Karpas-422 (cell line): ENCODE results near the gene SEPSECS. TPM values are rescaled to one million over a fixed set of nuclear protein-coding genes. Genes with fewer than 3 reads are reported as not detected.

Experiments used
- DNase-seq: peaks from one replicate; pipeline ENCODE4 v3.0.0-alpha.2; 2015
- H2AFZ ChIP-seq: fragments of 200-600 bp; sonication (generic); 2 replicates; pipeline ENCODE4 v1.6.1; 2014; ENCODE audit warnings: antibody characterized with exemption, low read length, mixed read lengths
- H3K27ac ChIP-seq: fragments of 200-600 bp; sonication (generic); 2 replicates; pipeline ENCODE4 v1.5.1; 2014; ENCODE audit warnings: mild to moderate bottlenecking, low read length, moderate library complexity
- H3K27me3 ChIP-seq: fragments of 200-600 bp; sonication (generic); 2 replicates; pipeline ENCODE4 v1.6.1; 2014; ENCODE audit warnings: low read length, mixed read lengths
- H3K36me3 ChIP-seq: fragments of 200-600 bp; sonication (generic); 2 replicates; pipeline ENCODE4 v1.6.1; 2014; ENCODE audit warnings: low read length, mixed read lengths; ENCODE audit not compliant: insufficient read depth
- H3K4me1 ChIP-seq: fragments of 200-600 bp; sonication (generic); 2 replicates; pipeline ENCODE4 v1.6.1; 2014; ENCODE audit warnings: mild to moderate bottlenecking, low read length, mixed read lengths
- H3K4me2 ChIP-seq: fragments of 200-600 bp; sonication (generic); 2 replicates; pipeline ENCODE4 v1.6.1; 2014; ENCODE audit warnings: low read length, low read depth, mild to moderate bottlenecking; ENCODE audit not compliant: poor library complexity, severe bottlenecking
- H3K4me3 ChIP-seq: fragments of 200-600 bp; sonication (generic); 2 replicates; pipeline ENCODE4 v1.5.1; 2014; ENCODE audit warnings: mild to moderate bottlenecking, antibody characterized with exemption, low read length, mixed read lengths
- H3K79me2 ChIP-seq: fragments of 200-600 bp; sonication (generic); 2 replicates; pipeline ENCODE4 v1.6.1; 2014; ENCODE audit warnings: mild to moderate bottlenecking, low read length, mixed read lengths
- H3K9ac ChIP-seq: fragments of 200-600 bp; sonication (generic); 2 replicates; pipeline ENCODE4 v1.6.0; 2014; ENCODE audit warnings: low read length
- H3K9me2 ChIP-seq: fragments of 200-600 bp; sonication (generic), shearing (Covaris generic); replicated peaks from 2 replicates; pipeline ENCODE4 v1.6.0; 2014; ENCODE audit warnings: mild to moderate bottlenecking, low read length, moderate library complexity; ENCODE audit not compliant: insufficient read depth
- H3K9me3 ChIP-seq: fragments of 300-700, 200-600 bp; sonication (generic); 2 replicates; pipeline ENCODE4 v1.6.1; 2014; ENCODE audit warnings: low read length, mixed read lengths
- H4K20me1 ChIP-seq: fragments of 200-600 bp; sonication (generic); 2 replicates; pipeline ENCODE4 v1.6.1; 2014; ENCODE audit warnings: mild to moderate bottlenecking, antibody characterized with exemption, low read length, low read depth; ENCODE audit not compliant: insufficient read depth
- total RNA-seq: library from RNA; depleted of rRNA; stranded (reverse); fragments of >200 nt; shearing (Covaris generic); gene quantifications from 2 replicates; pipeline ENCODE4 v1.2.3, GENCODE V29; 2014; ENCODE audit warnings: low replicate concordance; rRNA removed

Gene SEPSECS
- 6.3 and 11.1 TPM in 2 replicates for total RNA-seq

DNA sequence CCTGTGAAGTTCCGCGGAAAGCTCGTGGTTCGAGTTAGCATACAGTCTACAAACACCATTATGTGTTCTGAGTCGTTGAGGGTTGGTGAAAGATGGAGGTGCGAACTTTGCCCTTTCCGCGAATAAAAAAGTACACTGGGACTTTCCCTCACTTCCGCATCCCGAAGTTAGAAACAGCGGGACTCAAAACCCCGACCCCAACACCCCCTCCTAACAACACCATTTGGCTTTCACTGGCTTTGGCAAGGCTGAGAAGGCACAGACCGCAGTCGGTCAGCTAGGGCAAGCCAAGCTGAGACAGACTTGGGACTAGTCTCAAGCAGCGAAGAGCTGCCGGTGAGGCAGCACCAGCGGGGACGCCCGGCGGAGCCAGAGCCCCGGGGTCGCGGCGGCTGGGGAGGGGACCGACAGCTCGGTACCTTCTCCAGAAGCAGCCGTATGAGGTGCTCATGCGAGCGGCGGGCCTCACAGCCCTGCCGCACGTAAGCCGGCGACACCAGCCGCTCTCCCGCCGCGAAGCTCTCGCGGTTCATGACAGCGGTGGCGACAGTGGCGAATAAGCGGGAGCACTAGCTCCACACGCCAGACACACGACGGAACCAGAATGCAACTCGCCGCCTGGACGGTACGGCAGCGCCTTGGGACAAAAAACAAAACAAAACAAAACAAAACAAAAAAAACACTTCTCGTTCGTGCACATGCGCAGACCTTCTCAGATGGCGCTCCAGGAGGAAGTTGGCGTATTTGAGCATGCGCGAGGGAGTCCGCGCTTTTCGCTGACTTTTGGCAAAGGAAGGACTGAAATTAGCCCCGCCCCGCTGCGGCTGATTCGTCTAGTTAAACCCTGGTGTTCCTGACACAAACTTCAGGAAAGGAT lies at the start of gene SEPSECS:
SEPSECS (minus strand) TSS at position 613 of the 877 bp plus-strand sequence; CDS start at position 533, 80 bp downstream.
- H3K9me3 ChIP-seq, result no peaks in the 10 kb centered on the region
- H4K20me1 ChIP-seq, result no peaks in the 10 kb centered on the region
- no peaks in the 10 kb centered on the region for H3K36me3 ChIP-seq
- peak; percentile 98 for DNase-seq
- peak within 1 kb of the TSS; percentile 84 for H3K27ac ChIP-seq
- peak within 1 kb of the TSS; percentile 81 for H3K4me3 ChIP-seq
- peaks cover 34% of the 10 kb centered on the region for H3K79me2 ChIP-seq
- peak within 1 kb of the TSS; percentile 83 for H3K4me2 ChIP-seq
- H3K27me3 ChIP-seq, result no peaks in the 10 kb centered on the region
- no peaks in the 10 kb centered on the region for H3K9me2 ChIP-seq
- H2AFZ ChIP-seq, result peak within 1 kb of the TSS; percentile 89
- H3K9ac ChIP-seq, result peak within 1 kb of the TSS; percentile 92
- peaks cover 29% of the 10 kb centered on the region for H3K4me1 ChIP-seq

DNA sequence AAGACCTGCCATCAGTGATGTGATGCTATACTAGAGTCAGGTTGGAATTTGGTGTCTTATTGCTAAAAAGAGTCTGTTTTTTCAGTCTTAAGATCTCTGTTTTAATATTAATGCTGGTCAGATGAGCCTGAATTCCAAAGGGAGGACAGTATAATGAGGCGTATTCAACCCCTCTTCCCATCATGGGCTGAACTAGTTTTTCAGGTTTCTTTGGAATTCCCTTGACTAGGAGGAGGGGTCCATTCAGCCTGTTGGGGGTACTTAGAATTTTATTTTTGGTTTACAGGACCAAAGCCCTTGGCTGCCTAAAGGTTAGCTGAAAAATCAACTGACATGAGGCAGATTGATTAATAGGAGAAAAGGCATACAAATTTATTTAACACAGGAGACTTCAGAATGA lies 49.5 kb upstream of the SEPSECS start:
- Histone ChIP-seq H3K9ac (no peak overlapping the region), H3K4me3 (no peak overlapping the region), H3K9me2 (0 out of 2 replicates have a peak, but pooled peaks cover 3% of the 10 kb centered on the region), H4K20me1 (no peaks in the 10 kb centered on the region), H3K4me2 (no peak overlapping the region), H3K4me1 (no peaks in the 10 kb centered on the region), H2AFZ (no peak overlapping the region), H3K27ac (no peak overlapping the region), H3K79me2 (no peaks in the 10 kb centered on the region), H3K9me3 (no peaks in the 10 kb centered on the region), H3K27me3 (no peaks in the 10 kb centered on the region), H3K36me3 (no peaks in the 10 kb centered on the region)
- DNase-seq, result no peak

DNA sequence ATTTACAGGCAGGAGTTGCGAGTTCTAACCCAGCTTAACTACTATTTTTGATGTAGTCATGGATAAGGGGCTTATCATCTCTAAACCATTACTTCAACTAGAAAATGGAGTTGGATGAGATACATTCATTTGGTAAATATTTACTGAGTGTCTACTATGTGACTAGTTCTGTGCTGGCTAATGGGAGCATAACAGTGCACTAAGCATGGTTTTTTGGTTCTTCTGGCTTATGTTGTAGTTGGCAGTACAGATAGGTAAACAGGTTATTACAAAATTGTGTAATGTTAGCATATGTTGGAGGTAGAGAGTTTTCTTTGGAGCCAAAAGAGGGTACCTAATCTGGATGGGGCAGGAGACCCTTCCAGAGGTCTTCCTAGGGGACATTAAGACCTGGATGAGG lies 47.7 kb upstream of the SEPSECS start:
- Histone ChIP-seq H4K20me1 (no peaks in the 10 kb centered on the region), H2AFZ (no peak overlapping the region), H3K27ac (no peak overlapping the region), H3K4me1 (no peaks in the 10 kb centered on the region), H3K9ac (no peak overlapping the region), H3K9me3 (no peaks in the 10 kb centered on the region), H3K79me2 (no peaks in the 10 kb centered on the region), H3K27me3 (no peaks in the 10 kb centered on the region), H3K4me2 (no peak overlapping the region), H3K4me3 (no peak overlapping the region), H3K36me3 (no peaks in the 10 kb centered on the region), H3K9me2 (0 out of 2 replicates have a peak, but pooled peaks cover 3% of the 10 kb centered on the region)
- no peak for DNase-seq

DNA sequence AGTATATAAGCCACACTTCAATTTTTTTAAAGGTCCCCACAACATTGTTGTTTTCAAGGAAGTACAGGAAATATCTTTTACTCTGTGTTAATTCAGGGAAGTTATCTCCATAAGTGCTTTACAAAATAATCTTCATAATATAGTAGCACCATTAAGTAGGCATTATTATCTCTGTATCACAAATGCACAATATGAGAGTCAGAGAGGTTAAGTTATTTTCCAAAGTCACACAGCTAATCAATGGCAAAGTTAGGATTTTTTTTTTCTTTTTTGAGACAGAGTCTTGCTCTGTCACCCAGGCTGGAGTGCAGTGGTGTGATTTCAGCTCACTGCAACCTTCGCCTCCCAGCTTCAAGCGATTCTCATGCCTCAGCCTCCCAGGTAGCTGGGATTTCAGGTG lies 38.5 kb upstream of the SEPSECS start:
- no peak overlapping the region for H3K4me3 ChIP-seq
- DNase-seq, result no peak
- no peaks in the 10 kb centered on the region for H4K20me1 ChIP-seq
- H3K27me3 ChIP-seq, result no peaks in the 10 kb centered on the region
- H3K36me3 ChIP-seq, result no peaks in the 10 kb centered on the region
- no peak overlapping the region for H3K9ac ChIP-seq
- no peak overlapping the region for H2AFZ ChIP-seq
- H3K9me2 ChIP-seq, result no peaks in the 10 kb centered on the region
- no peak overlapping the region for H3K4me2 ChIP-seq
- H3K27ac ChIP-seq, result no peak overlapping the region
- no peaks in the 10 kb centered on the region for H3K79me2 ChIP-seq
- H3K4me1 ChIP-seq, result no peaks in the 10 kb centered on the region
- no peaks in the 10 kb centered on the region for H3K9me3 ChIP-seq

DNA sequence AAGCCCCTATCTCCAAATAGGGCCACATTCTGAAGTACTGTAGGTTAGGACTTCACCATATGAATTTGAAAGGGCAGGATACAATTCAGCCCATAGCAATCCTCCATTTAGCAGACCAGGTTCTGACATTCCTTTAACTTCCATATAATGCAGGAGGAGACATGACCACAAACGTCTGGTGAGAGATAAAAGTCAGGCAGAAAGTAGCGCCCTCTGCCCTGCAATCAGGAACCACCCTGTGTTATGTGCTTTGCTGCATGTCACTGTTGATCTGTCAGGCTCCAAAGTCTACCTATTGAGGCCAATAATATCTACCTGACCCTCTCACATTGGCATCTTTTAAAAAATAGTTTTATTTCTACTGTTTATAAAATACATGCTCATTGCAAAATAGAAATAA lies 30.2 kb upstream of the SEPSECS start:
- Histone ChIP-seq H4K20me1 (no peaks in the 10 kb centered on the region), H3K9ac (no peak overlapping the region), H3K4me2 (no peak overlapping the region), H3K9me3 (no peaks in the 10 kb centered on the region), H3K4me1 (no peaks in the 10 kb centered on the region), H3K9me2 (no peaks in the 10 kb centered on the region), H3K27ac (no peak overlapping the region), H3K27me3 (no peaks in the 10 kb centered on the region), H3K36me3 (no peaks in the 10 kb centered on the region), H3K4me3 (no peak overlapping the region), H2AFZ (no peak overlapping the region), H3K79me2 (no peaks in the 10 kb centered on the region)
- DNase-seq, result no peak

DNA sequence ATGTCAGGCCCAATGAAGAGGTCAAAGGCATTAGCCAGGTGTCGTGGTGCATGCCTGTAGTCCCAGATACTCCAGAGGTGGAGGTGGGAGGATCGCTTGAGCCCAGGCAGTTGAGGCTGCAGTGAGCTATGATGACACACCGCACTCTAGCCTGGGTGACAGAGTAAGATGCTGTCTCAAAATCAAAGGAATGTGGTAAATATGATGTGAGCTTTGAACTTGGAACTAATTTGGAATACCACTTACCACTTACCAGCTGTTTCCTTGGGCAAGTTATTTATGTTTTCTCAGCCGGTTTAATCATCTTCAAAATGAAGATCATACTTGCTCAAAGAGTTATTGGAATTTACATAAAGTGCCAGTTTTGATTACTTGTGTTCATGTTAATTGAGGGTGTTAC lies 23.8 kb upstream of the SEPSECS start:
- Histone ChIP-seq H3K79me2 (no peaks in the 10 kb centered on the region), H3K9me2 (no peaks in the 10 kb centered on the region), H3K27ac (no peak overlapping the region), H3K27me3 (no peaks in the 10 kb centered on the region), H3K9me3 (no peaks in the 10 kb centered on the region), H2AFZ (no peak overlapping the region), H3K4me3 (no peak overlapping the region), H4K20me1 (no peaks in the 10 kb centered on the region), H3K9ac (no peak overlapping the region), H3K4me2 (no peak overlapping the region), H3K36me3 (no peaks in the 10 kb centered on the region), H3K4me1 (no peaks in the 10 kb centered on the region; the same call in 1 of the 2 replicates)
- no peak for DNase-seq

DNA sequence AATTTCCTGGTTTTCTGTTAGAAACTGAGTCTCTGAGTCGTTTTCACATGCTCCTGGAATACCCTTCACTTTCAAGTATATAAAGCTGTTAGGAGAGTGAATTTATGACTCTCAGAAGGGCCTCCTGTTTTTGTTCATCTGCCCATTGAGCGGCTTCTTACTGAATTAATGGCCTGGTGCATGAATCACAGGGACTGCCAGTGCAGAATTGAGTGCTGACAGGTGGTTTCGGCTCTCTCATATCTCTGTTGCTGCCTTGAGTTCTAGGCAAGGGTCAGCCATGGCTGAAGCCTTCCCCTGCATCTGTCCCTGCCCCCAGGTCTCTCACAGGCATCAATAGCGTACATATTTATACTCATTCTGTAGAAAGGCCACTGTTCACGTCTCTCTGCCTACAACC lies 22.7 kb upstream of the SEPSECS start:
- no peaks in the 10 kb centered on the region for H4K20me1 ChIP-seq
- H2AFZ ChIP-seq, result no peak overlapping the region
- no peaks in the 10 kb centered on the region for H3K9me2 ChIP-seq
- no peak overlapping the region for H3K4me3 ChIP-seq
- H3K27me3 ChIP-seq, result no peaks in the 10 kb centered on the region
- H3K4me2 ChIP-seq, result no peak overlapping the region
- H3K79me2 ChIP-seq, result no peaks in the 10 kb centered on the region
- H3K9me3 ChIP-seq, result no peaks in the 10 kb centered on the region
- no peaks in the 10 kb centered on the region; the same call in 1 of the 2 replicates for H3K4me1 ChIP-seq
- H3K36me3 ChIP-seq, result no peaks in the 10 kb centered on the region
- DNase-seq, result no peak
- H3K27ac ChIP-seq, result no peak overlapping the region
- no peak overlapping the region for H3K9ac ChIP-seq

DNA sequence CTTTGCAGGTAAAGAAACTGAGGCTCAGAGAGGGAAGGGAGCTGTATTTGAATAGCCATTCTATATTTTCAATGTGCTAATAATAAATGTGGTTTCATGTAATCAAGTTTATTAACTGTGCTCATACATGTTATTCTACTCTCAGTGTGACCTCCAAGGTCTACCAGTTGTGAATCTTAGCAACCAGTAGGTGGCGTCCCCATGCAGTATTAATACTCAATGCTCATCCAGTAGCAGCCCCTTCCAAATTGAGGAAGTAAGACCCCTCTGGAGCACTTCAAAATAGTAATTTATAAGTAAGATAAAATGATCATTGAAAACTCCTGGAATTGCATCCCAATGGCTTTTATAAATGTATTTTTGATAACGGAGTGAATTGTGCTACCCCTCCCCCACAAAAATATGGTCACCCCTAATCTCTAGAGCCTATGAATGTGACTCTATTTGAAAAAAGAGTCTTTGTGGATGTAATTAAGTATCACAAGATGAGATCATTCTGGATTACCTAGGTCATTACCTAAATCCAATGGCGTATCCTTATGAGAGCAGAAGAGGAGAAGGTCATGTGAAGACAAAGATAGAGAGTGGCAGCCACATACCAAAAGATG lies 20.4 kb upstream of the SEPSECS start:
- Histone ChIP-seq H3K4me2 (peak overlapping the region; percentile 30), H3K36me3 (no peaks in the 10 kb centered on the region), H3K79me2 (no peaks in the 10 kb centered on the region), H3K4me1 (no peaks in the 10 kb centered on the region; the same call in 1 of the 2 replicates), H3K9me3 (no peaks in the 10 kb centered on the region), H3K9ac (no peak overlapping the region), H3K27ac (no peak overlapping the region), H3K27me3 (no peaks in the 10 kb centered on the region), H4K20me1 (no peaks in the 10 kb centered on the region), H3K4me3 (no peak overlapping the region), H3K9me2 (no peaks in the 10 kb centered on the region), H2AFZ (no peak overlapping the region)
- DNase-seq, result peak; percentile 88
